SIG-M5 treated with dmso at 0.1 percent for 504 hours (cell line): ENCODE results near the gene USP16.
A peak's percentile ranks its signal among the peaks of the same experiment; 100 is the strongest.

Experiments
- DNase-seq: peaks from one replicate; lab custom pipeline; 2025; ENCODE audit not compliant: unreplicated experiment; lab: John Stamatoyannopoulos, UW

The USP16 gene

DNA sequence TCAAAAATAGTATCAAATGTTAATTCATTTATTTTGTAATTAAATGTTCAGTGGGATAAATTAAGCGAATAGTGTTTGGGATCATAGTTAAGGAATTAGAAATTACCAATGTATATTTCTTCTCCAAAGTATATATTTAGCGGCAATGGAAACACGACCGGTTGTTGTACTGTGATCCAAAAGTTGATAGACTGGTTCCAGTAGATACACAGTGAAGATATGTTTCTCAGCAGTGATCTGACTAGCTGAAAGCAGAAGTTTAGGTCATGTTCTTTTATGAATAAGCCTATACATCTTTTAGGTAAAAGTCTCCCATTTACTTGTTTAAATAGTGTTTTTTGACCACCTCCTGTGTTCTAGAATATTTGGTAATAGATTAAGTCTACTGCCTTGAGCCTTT lies 8.8 kb downstream of the USP16 start:
- DNase-seq: peak; percentile 8

DNA sequence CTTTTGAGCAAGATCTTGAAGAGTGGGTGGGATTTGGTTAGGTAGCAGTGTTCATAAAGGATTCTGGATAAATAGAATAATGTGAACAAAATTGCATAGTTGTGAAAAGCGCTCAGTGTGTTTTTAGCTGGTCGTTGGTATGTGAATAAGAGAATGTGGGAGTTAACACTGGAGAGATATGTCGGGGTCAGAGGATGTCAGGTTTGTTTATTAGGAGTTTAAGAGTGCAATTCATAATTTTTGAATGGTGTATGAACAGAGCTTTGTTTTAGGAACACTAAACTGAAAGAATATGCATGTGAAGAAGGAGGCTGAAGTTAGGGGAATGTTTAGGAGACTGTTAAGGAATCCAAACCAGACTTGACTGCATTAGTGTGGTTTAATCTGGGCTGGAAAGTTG lies 9.4 kb downstream of the USP16 start:
- no peak for DNase-seq

DNA sequence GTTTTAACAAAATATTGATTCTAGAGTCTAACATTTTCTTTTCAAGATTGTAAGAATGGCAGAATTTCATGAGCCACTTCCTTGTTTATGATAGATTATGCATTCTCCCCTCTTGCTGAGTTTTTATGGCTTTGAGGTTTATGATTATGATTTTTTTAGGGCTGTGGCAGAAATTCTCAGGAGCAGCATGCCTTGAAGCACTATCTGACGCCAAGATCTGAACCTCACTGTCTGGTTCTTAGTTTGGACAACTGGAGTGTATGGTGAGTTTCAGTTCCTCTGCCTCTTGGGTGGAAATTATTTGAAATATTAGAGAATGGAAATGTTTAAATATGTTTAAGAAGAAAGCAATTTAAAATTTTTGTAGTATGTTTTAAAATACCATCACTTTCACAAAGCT lies 10.2 kb downstream of the USP16 start:
- no peak for DNase-seq

- DNase-seq: no peak
Measured at GRCh38 chr21:29052224-29052623, 27.8 kb downstream of the USP16 start.

DNA sequence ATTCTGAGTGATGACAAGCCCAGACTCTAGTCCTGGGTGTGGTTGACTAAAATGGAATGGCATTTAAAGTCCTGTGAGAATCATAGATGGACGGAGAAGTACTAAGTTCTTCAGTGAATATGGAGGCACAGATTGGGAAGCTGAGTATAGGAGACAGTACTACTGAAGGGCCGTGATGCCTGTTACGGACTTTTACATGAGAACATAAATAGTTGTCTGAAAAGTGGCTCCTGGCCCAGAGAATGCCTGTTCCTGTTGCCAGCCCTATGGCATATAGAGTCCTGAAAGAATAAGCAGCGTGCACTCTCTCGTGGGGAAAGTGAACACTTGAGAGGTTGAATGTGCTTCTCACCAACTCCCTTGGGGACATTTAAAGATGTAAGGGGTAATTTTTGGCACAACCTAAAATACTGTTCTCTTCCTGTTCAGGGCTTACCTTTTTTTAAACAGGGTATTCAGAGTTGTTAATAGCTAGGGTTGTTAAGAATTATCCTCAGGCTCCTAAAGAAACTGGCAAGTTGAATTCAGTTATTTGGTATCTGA lies 28.6 kb downstream of the USP16 start:
- DNase-seq: no peak

DNA sequence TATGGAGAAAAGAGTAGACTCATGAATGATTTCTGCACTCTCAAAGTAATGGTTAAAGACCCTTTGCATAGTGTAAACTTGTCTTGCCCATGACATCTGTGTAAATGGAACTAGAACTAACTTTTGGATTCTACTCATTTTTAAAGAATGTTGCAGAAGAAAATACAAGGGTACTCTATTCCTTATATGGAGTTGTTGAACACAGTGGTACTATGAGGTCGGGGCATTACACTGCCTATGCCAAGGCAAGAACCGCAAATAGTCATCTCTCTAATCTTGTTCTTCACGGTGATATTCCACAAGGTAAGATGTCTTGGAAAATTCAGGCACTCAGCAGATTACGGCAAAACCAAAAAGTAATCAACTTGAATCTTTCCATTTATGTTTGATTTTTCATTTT lies 29.2 kb downstream of the USP16 start:
- no peak for DNase-seq

DNA sequence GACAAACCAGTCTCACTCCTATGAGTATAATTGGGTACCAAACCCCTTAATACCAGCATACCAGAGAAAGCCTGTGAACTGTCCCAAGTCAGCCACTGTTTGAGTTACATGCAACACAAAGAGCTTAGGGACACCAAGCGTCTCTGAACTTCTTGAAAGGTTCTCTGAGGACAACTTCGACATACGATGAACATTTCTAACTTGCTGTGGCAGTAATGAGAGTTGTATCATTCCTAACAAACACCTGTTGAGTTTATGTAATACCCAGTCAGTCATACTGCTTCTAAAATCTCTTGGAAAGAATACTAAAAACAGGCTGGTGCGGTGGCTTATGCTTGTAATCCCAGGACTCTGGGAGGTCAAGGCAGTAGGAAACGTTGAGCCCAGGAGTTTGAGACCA lies 30.6 kb downstream of the USP16 start:
- no peak for DNase-seq

GRCh38 chr21:29056005-29056404 lies 31.5 kb downstream of the USP16 start:
- no peak for DNase-seq

GRCh38 chr21:29056538-29057050 lies 32.1 kb downstream of the USP16 start:
- no peak for DNase-seq

DNA sequence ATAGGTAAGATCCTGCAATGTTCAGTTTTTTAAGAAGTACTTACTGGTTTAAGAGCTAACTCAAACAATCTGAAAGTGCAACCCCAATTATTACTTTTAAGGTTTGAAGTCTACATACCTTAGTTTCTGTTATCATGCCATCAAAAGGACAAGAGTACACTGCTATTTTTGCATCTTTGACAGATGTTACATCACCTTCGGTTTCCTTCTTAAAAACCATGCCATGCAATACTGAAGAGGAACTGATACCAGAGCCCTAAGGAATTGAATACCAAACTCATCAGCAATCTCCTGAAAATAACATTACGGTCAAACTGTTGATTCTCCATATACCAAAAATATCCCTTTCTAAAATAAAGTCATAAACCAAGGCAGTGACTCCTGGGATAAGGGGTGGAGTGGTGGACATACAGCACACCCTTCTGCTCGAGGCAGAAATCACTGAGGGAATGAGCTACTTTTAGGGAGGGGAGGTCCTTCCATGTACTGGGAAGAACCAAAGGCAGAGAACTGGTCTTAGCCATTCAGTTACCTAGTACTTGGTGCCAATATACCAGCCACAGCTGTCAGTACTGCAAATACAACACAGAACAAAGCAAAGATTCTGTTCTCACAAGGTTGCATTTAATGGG lies 40.5 kb downstream of the USP16 start:
- peak; percentile 94 for DNase-seq

DNA sequence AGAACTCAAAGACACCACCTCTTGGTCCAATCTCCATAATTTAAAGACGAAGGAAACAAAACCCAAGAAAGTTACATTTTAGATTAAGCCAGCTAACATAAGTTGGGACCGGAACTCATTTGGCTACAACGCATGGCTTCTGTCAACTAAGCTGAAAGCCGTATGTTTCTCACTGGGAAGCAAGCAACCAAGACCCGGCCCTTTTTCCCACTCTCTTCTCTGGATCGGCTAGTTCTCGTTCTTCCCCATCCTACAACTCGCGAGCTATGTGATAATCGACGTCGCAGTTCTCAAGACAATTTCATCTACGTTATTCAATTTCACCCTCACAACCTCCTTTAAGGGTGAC lies 48.4 kb downstream of the USP16 start:
- peak; percentile 32 for DNase-seq

DNA sequence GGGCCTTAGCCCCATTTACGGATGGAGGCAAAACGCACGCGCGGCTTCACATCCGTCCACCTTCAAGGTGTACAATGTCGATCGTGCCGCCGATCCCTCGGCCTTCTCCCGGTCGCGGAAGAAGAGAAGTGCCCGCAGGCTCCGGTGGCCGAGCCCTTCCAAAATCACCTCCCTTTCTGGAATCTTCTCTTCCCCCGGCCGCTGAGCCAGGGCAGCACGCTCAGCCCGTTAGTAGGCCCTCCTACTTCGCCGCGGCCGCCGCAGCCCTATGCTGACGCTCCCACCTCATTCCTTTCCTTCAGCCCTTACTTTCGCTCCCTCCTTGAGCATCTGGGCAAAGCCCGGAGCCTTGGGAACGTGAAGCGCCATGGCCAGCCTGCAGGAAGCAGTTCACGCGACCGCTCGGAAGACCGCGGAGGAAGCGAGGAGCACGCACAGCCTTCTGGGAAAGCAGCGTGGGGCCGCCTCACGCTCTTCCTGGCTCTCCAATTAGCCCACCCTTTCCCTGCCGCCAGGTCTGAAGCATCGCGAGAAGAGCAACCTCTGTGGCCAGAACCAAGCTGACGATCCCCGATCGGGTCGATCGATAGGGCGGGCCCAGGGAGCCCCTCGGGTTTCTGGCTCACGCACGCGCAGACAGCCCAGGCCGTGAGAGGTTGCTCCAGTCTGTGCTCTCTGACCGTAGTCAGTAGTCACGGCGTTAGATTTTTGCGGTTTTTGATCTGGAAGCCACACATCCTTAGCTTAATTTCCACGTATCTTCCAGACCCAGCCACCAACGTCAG lies 48.9 kb downstream of the USP16 start, which contains the start of gene CCT8:
Gene CCT8, minus strand, starts transcription at position 427 of the 785 bp plus-strand sequence. Its CDS starts 58 bp downstream, at position 369.
- DNase-seq: peak; percentile 99

- DNase-seq: no peak
Measured at GRCh38 chr21:29074007-29074376, 49.5 kb downstream of the USP16 start.

GRCh38 chr21:29074783-29075182 lies 50.3 kb downstream of the USP16 start:
- DNase-seq: no peak

GRCh38 chr21:29075706-29076466 lies 51.4 kb downstream of the USP16 start:
- no peak for DNase-seq

DNA sequence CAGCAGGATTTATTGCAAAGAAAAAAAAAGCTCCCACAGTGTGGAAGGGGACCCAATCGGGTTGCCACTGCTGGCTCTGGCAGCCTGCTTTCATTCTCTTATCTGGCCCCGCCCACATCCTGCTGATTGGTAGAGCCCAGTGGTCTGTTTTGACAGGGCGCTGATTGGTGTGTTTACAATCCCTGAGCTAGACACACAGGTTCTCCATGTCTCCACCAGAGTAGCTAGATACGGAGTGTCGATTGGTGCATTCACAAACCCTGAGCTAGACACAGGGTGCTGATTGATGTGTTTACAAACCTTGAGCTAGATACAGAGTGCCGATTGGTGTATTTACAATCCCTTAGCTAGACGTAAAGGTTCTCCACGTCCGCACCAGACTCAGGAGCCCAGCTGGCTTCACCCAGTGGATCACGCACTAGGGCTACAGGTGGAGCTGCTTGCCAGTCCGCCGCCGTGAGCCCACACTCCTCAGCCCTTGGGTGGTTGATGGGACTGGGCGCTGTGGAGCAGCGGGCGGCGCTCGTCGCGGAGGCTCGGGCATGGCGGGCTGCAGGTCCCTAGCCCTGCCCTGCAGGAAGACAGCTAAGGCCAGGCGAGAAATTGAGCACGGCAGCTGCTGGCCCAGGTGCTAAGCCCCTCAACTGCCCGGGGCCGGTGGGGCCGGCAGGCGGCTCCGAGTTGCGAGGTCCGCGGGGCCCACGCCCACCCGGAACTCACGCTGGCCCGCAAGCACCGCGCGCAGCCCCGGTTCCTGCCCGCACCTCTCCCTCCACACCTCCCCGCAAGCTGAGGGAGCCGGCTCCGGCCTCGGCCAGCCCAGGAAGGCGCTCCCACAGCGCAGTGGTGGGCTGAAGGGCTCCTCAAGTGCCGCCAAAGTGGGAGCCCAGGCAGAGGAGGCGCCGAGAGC lies 52.5 kb downstream of the USP16 start:
- DNase-seq: peak; percentile 61

GRCh38 chr21:29077651-29078090 lies 53.2 kb downstream of the USP16 start:
- peak; percentile 70 for DNase-seq

GRCh38 chr21:29078869-29079767 lies 54.6 kb downstream of the USP16 start:
- DNase-seq: peak; percentile 76

DNA sequence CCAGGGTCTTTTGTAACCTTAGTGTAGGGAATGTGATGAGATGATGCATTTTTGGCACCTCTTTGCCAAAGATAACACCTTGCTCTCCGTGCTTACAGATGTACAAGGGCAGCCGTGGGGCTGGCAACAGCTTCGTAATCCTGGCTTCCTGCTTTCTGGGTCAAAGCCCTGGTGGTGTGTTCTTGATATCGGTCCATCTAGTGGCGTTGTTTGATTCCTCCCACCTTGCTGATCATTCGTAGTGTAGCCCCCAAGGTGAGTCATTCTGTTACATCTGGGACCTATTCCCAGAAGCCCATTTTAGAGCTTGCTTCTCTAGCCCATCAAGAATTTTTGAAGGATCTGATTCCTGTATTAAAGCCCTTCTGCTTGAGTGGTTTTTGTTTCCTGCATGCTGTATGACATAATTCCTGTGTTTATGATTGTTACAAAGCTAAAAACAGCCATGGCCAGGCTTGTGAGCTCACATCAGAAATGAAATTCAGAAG lies 56.0 kb downstream of the USP16 start:
- no peak for DNase-seq
